Stomach smooth muscle (tissue), 2 donors: ENCODE results near the gene PKN1.

Experiments
- H3K27ac ChIP-seq: one replicate; pipeline ENCODE4 v1.7.0; 2013; ENCODE audit warnings: mild to moderate bottlenecking, low read length, inconsistent platforms
- H3K27me3 ChIP-seq, 2 donors: one replicate each; pipeline ENCODE4 v1.7.0; 2013; ENCODE audit warnings: low read length in 2 of 2; ENCODE audit not compliant: insufficient read depth in 2 of 2, control insufficient read depth in 1 of 2
- H3K36me3 ChIP-seq, 2 donors: one replicate each; pipeline ENCODE4 v1.7.0; 2013; ENCODE audit warnings: low read length in 2 of 2; ENCODE audit not compliant: control insufficient read depth in 2 of 2, insufficient read depth in 2 of 2
- H3K4me1 ChIP-seq: one replicate; pipeline ENCODE4 v1.7.0; 2013; ENCODE audit warnings: low read length; ENCODE audit not compliant: control insufficient read depth, insufficient read depth
- H3K4me3 ChIP-seq, 2 donors: one replicate each; pipeline ENCODE4 v1.7.0; 2013; ENCODE audit warnings: low read length in 2 of 2
- H3K9ac ChIP-seq, 2 donors: one replicate each; pipeline ENCODE4 v1.7.0; 2013; ENCODE audit warnings: low read length in 2 of 2, mild to moderate bottlenecking in 1 of 2
- H3K9me3 ChIP-seq, 2 donors: one replicate each; pipeline ENCODE4 v1.7.0; 2013; ENCODE audit warnings: low read length in 2 of 2; ENCODE audit not compliant: control insufficient read depth in 2 of 2
- donor health status: healthy.
- donor health status: Pancreatic carcinoma.

The PKN1 gene

DNA sequence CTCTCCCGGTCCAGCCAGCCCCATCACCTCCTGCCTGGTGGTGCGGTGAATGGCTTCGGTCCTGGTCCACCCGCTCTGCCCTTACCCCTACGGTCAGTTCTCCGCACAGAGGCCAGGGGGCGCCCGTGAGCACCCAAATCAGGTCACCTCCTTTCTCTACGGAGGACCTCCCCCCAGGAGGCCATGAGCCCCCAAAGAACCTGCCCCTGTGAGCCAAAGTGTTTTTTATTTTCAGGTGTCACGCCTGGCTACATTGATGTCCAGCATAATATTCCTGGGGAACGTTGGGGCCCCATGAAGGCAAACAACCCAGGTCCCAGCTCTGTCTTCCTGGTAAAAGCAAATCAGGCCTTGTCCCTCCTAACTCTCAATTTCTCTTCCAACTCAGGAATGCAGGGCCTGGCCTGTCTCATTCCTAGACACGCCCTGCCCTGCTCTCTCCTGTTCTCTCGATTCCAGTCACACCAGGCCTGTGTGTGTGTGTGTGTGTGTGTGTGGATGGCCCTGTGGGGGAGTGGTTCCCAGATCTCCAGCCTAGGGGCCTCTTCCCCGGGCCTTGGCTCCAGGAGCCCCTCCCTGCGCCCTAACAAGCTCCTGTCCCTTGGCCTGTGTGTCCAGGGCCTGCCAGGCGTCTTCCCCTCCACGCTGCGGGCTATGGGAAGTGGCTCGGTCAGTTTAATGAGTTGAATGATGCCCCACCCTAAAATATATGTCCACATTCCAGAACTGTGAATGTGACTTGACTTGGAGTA lies 72.6 kb downstream of the PKN1 start:
- H3K9ac ChIP-seq, result no peak overlapping the region
- no peaks in the 10 kb centered on the region for H3K4me1 ChIP-seq
- no peaks in the 10 kb centered on the region for H3K9me3 ChIP-seq
- H3K4me3 ChIP-seq, result no peak overlapping the region
- H3K27me3 ChIP-seq, result peaks cover 0 to 2% of the 10 kb centered on the region in 2 donors
- H3K36me3 ChIP-seq, result no peaks in the 10 kb centered on the region
- no peak overlapping the region for H3K27ac ChIP-seq

DNA sequence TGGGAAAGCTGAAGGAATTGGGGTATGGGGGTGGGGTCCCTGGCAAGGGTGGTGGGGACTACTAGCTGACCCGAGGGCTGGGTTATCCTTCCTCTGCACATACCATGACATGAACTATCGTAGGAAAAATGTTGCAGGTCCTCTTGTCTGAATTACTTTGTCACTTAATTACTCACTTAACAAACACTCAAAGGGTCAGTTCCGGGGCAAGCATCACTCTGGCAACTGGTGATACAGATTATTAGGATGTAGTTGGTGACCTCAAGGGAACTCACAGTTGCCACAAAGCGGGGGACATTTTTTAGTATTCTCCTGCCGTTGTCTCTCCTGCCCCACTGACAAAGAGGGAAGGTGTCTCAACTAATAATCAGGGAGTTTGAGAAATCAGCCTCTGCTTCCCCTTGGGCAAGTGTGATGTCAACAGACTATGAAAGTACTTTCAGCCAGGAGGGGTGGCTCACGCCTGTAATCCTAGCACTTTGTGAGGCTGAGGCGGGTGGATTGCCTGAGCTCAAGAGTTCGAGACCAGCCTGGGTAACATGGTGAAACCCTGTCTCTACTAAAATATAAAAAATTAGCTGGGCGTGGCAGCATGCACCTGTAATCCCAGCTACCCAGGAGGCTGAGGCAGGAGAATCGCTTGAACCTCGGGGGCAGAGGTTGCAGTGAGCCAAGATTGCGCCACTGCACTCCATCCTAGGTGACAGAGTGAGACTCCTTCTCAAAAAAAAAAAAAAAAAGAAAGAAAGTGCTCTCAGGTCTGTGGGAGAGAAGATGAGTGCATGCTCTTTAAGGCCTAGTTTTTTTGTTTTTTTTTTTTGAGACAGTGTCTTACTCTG lies 74.8 kb downstream of the PKN1 start:
- no peak overlapping the region for H3K27ac ChIP-seq
- H3K27me3 ChIP-seq, result peaks cover 0 to 2% of the 10 kb centered on the region in 2 donors
- H3K4me1 ChIP-seq, result no peaks in the 10 kb centered on the region
- peaks cover 0 to 2% of the 10 kb centered on the region in 2 donors for H3K36me3 ChIP-seq
- no peak overlapping the region for H3K4me3 ChIP-seq
- H3K9ac ChIP-seq, result no peak overlapping the region
- H3K9me3 ChIP-seq, result no peaks in the 10 kb centered on the region

DNA sequence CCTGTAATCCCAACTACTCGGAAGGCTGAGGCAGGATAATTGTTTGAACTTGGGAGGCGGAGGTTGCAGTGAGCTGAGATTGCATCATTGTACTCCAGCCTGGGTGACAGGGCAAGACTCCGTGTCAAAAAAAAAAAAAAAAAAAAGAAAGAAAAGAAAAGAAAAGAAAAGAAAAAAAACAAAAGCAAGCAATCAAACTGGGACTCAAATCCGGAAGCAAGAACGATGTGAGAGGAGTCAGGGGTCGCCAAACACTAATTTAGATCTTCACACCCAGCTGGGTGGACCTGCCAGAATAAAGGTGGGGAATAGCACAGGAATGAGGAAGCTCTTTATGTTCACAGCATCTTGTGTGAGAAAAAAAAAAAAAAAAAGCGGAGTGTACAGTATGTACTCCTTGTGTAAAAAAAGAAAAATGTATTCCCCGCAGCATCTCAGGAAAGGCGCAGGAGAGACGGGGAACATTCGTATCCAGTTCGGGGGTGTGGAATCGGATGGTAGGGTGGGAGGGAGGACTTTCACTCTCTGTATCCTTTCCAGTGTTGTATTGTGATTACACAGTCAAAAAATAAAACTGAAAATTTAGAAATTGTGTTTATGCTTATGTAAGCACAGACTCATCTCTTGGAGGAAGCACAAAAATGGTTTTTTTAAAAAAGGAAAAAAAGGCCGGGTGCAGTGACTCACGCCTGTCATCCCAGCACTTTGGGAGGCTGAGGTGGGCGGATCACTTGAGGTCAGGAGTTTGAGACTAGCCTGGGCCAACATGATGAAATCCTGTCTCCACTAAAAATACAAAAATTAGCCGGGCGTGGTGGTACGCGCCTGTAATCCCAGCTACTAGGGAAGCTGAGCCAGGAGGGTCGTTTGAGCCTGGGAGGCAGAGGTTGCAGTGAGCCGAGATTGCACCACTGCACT lies 77.5 kb downstream of the PKN1 start:
- peaks cover 12 to 18% of the 10 kb centered on the region in 2 donors for H3K36me3 ChIP-seq
- peaks cover 12% of the 10 kb centered on the region for H3K4me1 ChIP-seq
- H3K27me3 ChIP-seq, result no peaks in the 10 kb centered on the region
- no peak overlapping the region for H3K4me3 ChIP-seq
- no peak overlapping the region for H3K27ac ChIP-seq
- no peak overlapping the region for H3K9ac ChIP-seq
- H3K9me3 ChIP-seq, result no peaks in the 10 kb centered on the region

DNA sequence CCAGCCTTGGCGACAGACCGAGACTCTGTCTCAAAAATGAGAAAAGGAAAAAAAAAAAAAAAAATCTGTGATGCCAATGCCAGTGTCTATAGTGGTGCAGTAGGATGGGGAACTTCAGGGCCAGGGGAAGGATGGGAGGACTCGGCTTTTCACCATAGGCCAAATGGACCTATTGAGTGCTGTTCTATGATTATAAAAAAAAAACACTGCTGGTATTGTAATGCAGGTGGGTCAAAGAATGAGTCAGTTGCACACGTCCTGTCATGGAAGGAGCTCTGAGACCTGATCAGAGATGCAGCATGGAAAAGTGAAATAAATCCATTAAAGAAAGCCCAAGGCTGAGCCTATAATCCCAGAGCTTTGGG lies 78.1 kb downstream of the PKN1 start:
- H3K4me1 ChIP-seq, result peaks cover 18% of the 10 kb centered on the region
- no peak overlapping the region for H3K4me3 ChIP-seq
- no peaks in the 10 kb centered on the region for H3K9me3 ChIP-seq
- peaks cover 17 to 24% of the 10 kb centered on the region in 2 donors for H3K36me3 ChIP-seq
- H3K27me3 ChIP-seq, result no peaks in the 10 kb centered on the region
- H3K27ac ChIP-seq, result no peak overlapping the region
- H3K9ac ChIP-seq, result no peak overlapping the region

DNA sequence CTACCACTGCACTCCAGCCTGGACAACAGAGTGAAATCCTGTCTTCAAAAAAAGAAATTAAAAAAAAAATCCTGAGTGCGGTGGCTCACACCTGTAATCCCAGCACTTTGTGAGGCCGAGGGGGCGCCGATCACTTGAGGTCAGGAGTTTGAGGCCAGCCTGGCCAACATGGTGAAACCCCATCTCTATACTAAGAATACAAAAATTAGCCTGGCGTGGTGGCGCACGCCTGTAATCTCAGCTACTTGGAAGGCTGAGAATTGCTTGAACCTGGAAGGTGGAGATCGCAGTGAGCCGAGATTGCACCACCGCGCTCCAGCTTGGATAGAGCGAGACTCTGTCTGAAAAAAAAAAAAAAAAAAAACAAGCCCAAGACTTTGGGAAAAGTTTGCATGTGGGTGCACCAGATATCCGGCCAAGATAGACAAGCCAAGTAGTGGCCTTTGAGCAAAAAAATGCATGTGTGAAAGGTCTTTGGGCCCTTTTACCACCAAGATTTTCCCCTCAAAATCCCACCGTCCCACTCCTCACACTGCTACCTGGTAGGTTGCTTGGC lies 79.4 kb downstream of the PKN1 start:
- H3K27me3 ChIP-seq, result no peaks in the 10 kb centered on the region
- H3K36me3 ChIP-seq, result peaks cover 20 to 27% of the 10 kb centered on the region in 2 donors
- H3K4me1 ChIP-seq, result peaks cover 30% of the 10 kb centered on the region
- no peak overlapping the region for H3K9ac ChIP-seq
- H3K9me3 ChIP-seq, result no peaks in the 10 kb centered on the region
- no peak overlapping the region for H3K4me3 ChIP-seq
- no peak overlapping the region for H3K27ac ChIP-seq

DNA sequence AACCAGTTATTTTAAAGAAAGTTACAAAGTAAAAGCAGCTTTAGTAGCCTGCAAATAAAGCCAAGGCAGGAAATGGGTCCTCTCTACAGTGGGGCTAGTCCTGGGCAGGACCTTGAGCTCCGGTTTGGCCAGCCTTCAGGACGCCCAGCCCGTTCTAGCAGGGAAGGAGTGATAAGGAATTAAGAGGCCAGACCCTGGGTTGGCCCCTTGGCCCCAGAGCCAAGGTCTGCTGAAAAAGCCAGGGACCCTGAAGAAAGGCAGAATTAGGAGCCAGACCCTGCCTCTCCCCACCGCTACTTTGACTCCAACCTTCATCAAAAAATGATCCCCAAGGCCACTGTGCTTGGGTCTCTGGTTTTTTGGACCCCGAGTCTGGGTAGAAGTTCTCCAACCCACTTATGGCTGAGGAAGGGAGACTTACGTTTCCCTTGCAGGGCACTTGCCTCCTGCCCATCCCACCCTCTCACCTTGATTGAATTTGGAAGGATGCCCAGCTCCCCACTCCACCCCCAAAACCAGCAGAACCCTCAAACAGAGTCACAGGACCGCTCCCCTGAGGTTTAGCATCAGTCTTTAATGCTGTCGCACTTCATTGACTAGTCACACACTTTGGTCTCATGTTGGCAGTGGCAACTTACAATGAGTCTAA lies 81.2 kb downstream of the PKN1 start:
- peaks cover 34% of the 10 kb centered on the region for H3K4me1 ChIP-seq

DNA sequence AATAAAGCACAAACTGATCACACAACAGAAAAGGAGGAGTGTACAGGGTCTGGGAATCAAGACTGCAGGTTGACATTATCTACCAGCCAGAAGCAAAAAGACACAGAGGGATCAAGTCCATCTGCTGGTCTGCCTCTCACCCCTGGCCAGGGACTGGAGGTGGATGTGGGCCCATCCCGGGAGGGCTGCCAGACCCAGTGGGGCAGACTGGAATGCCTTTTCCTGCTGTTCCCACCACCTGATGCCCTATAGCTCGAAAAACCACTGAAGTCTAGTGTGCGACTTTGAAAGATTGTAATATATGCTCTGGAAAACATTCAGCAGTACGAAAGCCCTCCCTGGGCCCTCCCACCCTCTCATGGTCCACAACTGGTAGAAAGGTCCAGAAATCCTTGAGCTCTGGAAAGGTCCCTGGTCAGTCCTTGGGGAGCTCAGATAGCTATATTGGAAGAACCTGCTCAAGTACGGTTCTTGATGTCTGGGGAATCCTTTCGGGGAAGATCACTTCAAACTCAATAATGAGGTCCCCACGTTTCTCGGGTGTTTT lies 82.5 kb downstream of the PKN1 start:
- H3K9me3 ChIP-seq, result no peaks in the 10 kb centered on the region
- no peak overlapping the region for H3K9ac ChIP-seq
- no peak overlapping the region for H3K27ac ChIP-seq
- peaks cover 20 to 27% of the 10 kb centered on the region in 2 donors for H3K36me3 ChIP-seq
- H3K27me3 ChIP-seq, result no peaks in the 10 kb centered on the region
- H3K4me3 ChIP-seq, result peak overlapping the region; percentile 88 to 92
- H3K4me1 ChIP-seq, result peaks cover 34% of the 10 kb centered on the region

More for the DNA sequence above, 81.2 kb downstream of the PKN1 start:
- Histone ChIP-seq H3K27me3 (no peaks in the 10 kb centered on the region), H3K36me3 (peaks cover 20 to 27% of the 10 kb centered on the region in 2 donors), H3K27ac (no peak overlapping the region), H3K4me3 (no peak overlapping the region), H3K9ac (no peak overlapping the region), H3K9me3 (no peaks in the 10 kb centered on the region)

DNA sequence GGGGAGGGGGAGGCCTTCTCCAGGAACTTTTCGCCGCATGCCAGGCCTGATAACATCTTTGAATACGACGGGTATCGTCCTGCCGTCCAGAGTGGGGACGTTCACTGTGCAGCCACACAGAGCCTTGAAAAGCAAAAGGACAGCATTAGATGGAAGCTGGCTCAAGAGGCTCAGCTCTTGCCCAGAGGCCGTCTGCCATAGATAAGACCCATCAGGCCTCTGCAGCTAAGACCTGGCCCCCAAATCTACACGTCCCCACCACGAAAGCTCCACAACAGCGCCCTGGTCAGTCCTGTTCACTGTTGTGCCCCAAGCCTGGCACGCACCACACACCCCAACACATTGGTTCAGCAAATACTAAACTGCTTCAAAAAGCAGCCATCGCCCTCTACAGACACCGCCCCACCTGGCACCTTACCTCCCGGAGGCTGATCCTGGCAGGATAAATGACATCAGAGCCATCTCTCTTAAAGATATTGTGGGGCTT lies 83.0 kb downstream of the PKN1 start:
- peak overlapping the region in 1 of 2 donors; percentile 99 for H3K9ac ChIP-seq
- H3K27me3 ChIP-seq, result no peaks in the 10 kb centered on the region
- H3K27ac ChIP-seq, result no peak overlapping the region
- peak overlapping the region; percentile 88 to 92 for H3K4me3 ChIP-seq
- peaks cover 20 to 27% of the 10 kb centered on the region in 2 donors for H3K36me3 ChIP-seq
- no peaks in the 10 kb centered on the region for H3K9me3 ChIP-seq
- peaks cover 34% of the 10 kb centered on the region for H3K4me1 ChIP-seq

DNA sequence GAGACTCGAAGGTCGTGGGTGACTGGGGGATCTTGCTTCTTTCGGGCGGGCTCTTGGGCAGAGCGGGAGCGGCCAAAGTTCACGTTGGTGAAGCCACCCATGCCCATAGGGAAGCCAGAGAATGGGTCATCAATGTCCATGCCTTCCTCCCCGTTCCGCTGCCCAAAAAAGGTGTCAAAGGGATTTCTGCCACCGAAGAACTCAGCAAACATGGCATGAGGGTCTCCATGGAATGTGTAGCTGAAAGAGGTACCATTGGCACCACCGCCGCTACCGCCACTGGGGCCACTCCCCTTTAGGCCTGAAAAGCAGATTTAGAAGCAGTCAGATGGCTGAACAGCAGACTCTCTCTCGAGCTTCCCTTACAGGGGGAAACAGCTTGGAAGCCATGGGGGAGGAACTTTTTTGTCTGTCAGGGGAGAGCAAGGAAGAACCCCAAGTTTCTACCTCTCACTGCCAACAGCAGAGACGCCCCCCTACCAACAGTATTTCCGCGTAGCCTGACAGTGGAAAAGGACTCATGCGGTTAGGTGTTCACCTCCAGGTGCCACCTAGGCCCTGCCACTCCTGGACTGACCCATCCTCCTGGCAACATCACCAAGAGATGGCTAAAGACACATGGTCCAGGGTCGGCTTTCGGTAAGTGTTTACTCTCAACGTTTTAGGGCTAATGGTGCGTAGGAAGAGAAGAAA lies 83.8 kb downstream of the PKN1 start:
- Histone ChIP-seq H3K9me3 (no peaks in the 10 kb centered on the region), H3K27ac (peak overlapping the region; percentile 95)

More for the DNA sequence above, 83.8 kb downstream of the PKN1 start:
- Histone ChIP-seq H3K4me3 (peak overlapping the region; percentile 88 to 92), H3K4me1 (peaks cover 34% of the 10 kb centered on the region), H3K27me3 (no peaks in the 10 kb centered on the region), H3K36me3 (peaks cover 20 to 27% of the 10 kb centered on the region in 2 donors), H3K9ac (peak overlapping the region; percentile 78 to 99)
